ENCODE measurements around the gene TEX11. TPM values are rescaled to one million over a fixed set of nuclear protein-coding genes. Genes with fewer than 3 reads are reported as not detected.

The TEX11 gene
- total and polyA plus RNA-seq, 9 of the 15 experiments (the other 6 are each of a cell fraction or from before 2014, with no cell fraction given) = 0.27 to 1.1 (median 0.45) TPM

- no TSS peak for BruUV-seq (replicated peaks)
- TF ChIP-seq FOXA3 (CRISPR knock-in tag; conservative IDR thresholded peaks at IDR 0.05 in 1 of 2, IDR thresholded peaks at IDR 0.05 in 1 of 2) = no peak
- TF ChIP-seq MIER1 (IDR thresholded peaks at IDR 0.05; ENCODE audit: low read depth) = no peak
- no peak for TF ChIP-seq ZNF583 (CRISPR knock-in tag; IDR thresholded peaks at IDR 0.05)
- no peak for TF ChIP-seq CBFB (CRISPR knock-in tag; IDR thresholded peaks at IDR 0.05)
- no peak for TF ChIP-seq ZNF785 (CRISPR knock-in tag; IDR thresholded peaks at IDR 0.05)
- TF ChIP-seq NFXL1 (CRISPR knock-in tag; IDR thresholded peaks at IDR 0.05) = no peak
- no peak for TF ChIP-seq HDAC1 (IDR thresholded peaks at IDR 0.05)
- TF ChIP-seq MEF2D (tag; conservative IDR thresholded peaks at IDR 0.05; ENCODE audit: low read depth) = no peak
- no peak for TF ChIP-seq ELF2 (CRISPR knock-in tag; IDR thresholded peaks at IDR 0.05)
- no peak for TF ChIP-seq ZNF431 (CRISPR knock-in tag; IDR thresholded peaks at IDR 0.05)
- TF ChIP-seq TEAD1 (CRISPR knock-in tag; IDR thresholded peaks at IDR 0.05) = no peak
- TF ChIP-seq FOXJ3 (CRISPR knock-in tag; IDR thresholded peaks at IDR 0.05) = no peak
- no peak for TF ChIP-seq CBFA2T3 (IDR thresholded peaks at IDR 0.05)
- no peak overlapping the region for H3K9ac ChIP-seq (ENCODE audit: insufficient read depth in 1 of 2, low read depth in 2 of 2, low read length in 2 of 2)
These were observed 13.3 kb upstream of the TEX11 start for GRCh38 chrX:70921709-70922352.

More at GRCh38 chrX:70921709-70922352, 13.3 kb upstream of the TEX11 start:
- Histone ChIP-seq H3K36me3 (ENCODE audit: control insufficient read depth, insufficient read depth, low read length) (no peaks in the 10 kb centered on the region), H3K4me1 (replicated peaks in 1 of 2; ENCODE audit: control insufficient read depth in 2 of 2, insufficient read depth in 2 of 2, low read length in 2 of 2) (no peaks in the 10 kb centered on the region), H4K20me1 (replicated peaks; ENCODE audit: control insufficient read depth, insufficient read depth, low read length) (no peaks in the 10 kb centered on the region), H2AFZ (ENCODE audit: low read depth, low read length) (no peak overlapping the region), H3K27me3 (ENCODE audit: control insufficient read depth in 2 of 2, insufficient read depth in 2 of 2, low read length in 2 of 2) (peaks cover 0 to 14% of the 10 kb centered on the region in 2 experiments; a peak in 3 of 5 replicates), H3K4me2 (ENCODE audit: insufficient read depth, low read length) (no peak overlapping the region), H3K9me3 (replicated peaks; ENCODE audit: control insufficient read depth, insufficient read depth, low read depth, low read length) (no peaks in the 10 kb centered on the region), H3K9me1 (ENCODE audit: control insufficient read depth, insufficient read depth, low read length) (no peaks in the 10 kb centered on the region), H3K79me2 (ENCODE audit: control insufficient read depth, insufficient read depth, low read length) (no peaks in the 10 kb centered on the region), H3K27ac (ENCODE audit: extremely low read depth, low read depth, low read length) (no peak overlapping the region), H3K4me3 (no peak overlapping the region)
- in situ Hi-C loops (cut with MboI) = no loop called here
- POLR2A ChIA-PET = interaction anchor here (0.6 to 0.9 kb wide), 2 partner anchors 40 to 682 kb away, joined by 4 to 5 read pairs; no protein-coding TSS in a partner anchor
- whole genome bisulfite sequencing (ENCODE audit: insufficient coverage, low coverage, missing lambda C conversion rate) = 5% methylated on average over 3 of the region's 3 CpGs
- CTCF ChIA-PET (ENCODE audit: low intra/inter-chr PET ratio) = no interaction called here
- FAIRE-seq (no peak), ATAC-seq (no peak), DNase-seq (ENCODE audit: extremely low read depth in 1 of 4, low spot score in 3 of 4) (no peak)
- intact Hi-C loops (cut with micrococcal nuclease) = no loop called here

Measured in K562 (cell line).